Astrocyte of the spinal cord (primary cell): ENCODE data around the gene TRIM26.

ENCODE experiments used
- DNase-seq: peaks from one replicate; pipeline ENCODE4 v3.0.0; 2011; ENCODE audit warnings: low read depth, low spot score
- H3K4me3 ChIP-seq: 2 replicates; pipeline ENCODE4 v1.5.1; 2011; ENCODE audit warnings: low read depth, mild to moderate bottlenecking, low read length, moderate library complexity
- CTCF ChIP-seq: IDR thresholded peaks from 2 replicates; pipeline ENCODE4 v1.5.1; 2012; ENCODE audit warnings: low read depth, mild to moderate bottlenecking, low read length, inconsistent platforms
- in situ Hi-C: cut with HindIII; loops from 2 replicates; pipeline ENCODE4 v1.10.0; 2017; ENCODE audit warnings: low sequenced_read_pairs

TRIM26 gene

GRCh38 chr6:30163918-30164654, 49.1 kb downstream of the TRIM26 start:
- no peak for TF ChIP-seq CTCF
- no peak overlapping the region for H3K4me3 ChIP-seq
- no peak for DNase-seq
- in situ Hi-C loops: no loop called here

- in situ Hi-C loops: no loop called here
- DNase-seq: no peak
These were observed 49.9 kb downstream of the TRIM26 start, which contains the start of gene TRIM15 for GRCh38 chr6:30163090-30163917. Gene TRIM15, plus strand, starts transcription at chr6:30163546. Its CDS starts 139 bp downstream, at chr6:30163685.

GRCh38 chr6:30162265-30163089, 50.7 kb downstream of the TRIM26 start:
- no peak overlapping the region for H3K4me3 ChIP-seq
- in situ Hi-C loops: no loop called here
- DNase-seq: no peak
- no peak for TF ChIP-seq CTCF

More at GRCh38 chr6:30163090-30163917, 49.9 kb downstream of the TRIM26 start, which contains the start of gene TRIM15:
- TF ChIP-seq CTCF: no peak
- no peak within 1 kb of the TSS for H3K4me3 ChIP-seq

GRCh38 chr6:30160785-30161531, 52.2 kb downstream of the TRIM26 start, which contains the start of gene TRIM10:
Gene TRIM10, minus strand, starts transcription at chr6:30161211. Its CDS starts 353 bp downstream, at chr6:30160858.
- TF ChIP-seq CTCF: no peak
- in situ Hi-C loops: no loop called here
- H3K4me3 ChIP-seq: no peak within 1 kb of the TSS
- no peak for DNase-seq

- no peak overlapping the region for H3K4me3 ChIP-seq
- in situ Hi-C loops: no loop called here
- DNase-seq: no peak
- TF ChIP-seq CTCF: no peak
These were observed 53.0 kb downstream of the TRIM26 start for GRCh38 chr6:30160008-30160784.
